OCI-LY7 (cell line): ENCODE results near the gene TMEM178B. TPM values are rescaled to one million over a fixed set of nuclear protein-coding genes. Genes with fewer than 3 reads are reported as not detected.

Experiments
- BruUV-seq: library from RNA; stranded (reverse); fragments of 400-500 nt; replicated peaks from 2 replicates; lab custom pipeline; 2021; lab: Mats Ljungman, UMichigan
- CTCF ChIA-PET: fragments of 300-600 bp; sonication (Branson Sonifier 250); formaldehyde crosslinking; loops from one replicate; lab custom pipeline; 2022; ENCODE audit warnings: antibody characterized with exemption; ENCODE audit not compliant: unreplicated experiment; lab: Charles Lee
- POLR2A ChIA-PET: fragments of 300-600 bp; sonication (Branson Sonifier 250); formaldehyde crosslinking; loops from one replicate; lab custom pipeline; 2022; ENCODE audit warnings: antibody characterized with exemption; lab: Charles Lee
- DNase-seq: peaks from one replicate; pipeline ENCODE4 v3.0.0-alpha.2; 2015; ENCODE audit warnings: low spot score
- H2AFZ ChIP-seq: fragments of 200-600 bp; sonication (generic), shearing (Covaris generic); 2 replicates; pipeline ENCODE4 v1.6.1; 2014; ENCODE audit warnings: mild to moderate bottlenecking, antibody characterized with exemption, low read length, moderate library complexity
- H3K27ac ChIP-seq: fragments of 200-600 bp; sonication (generic); 2 replicates; pipeline ENCODE4 v1.5.1; 2014; ENCODE audit warnings: mixed run types, low read depth, mild to moderate bottlenecking, moderate library complexity, low read length, inconsistent platforms; ENCODE audit not compliant: poor library complexity, severe bottlenecking
- H3K36me3 ChIP-seq: fragments of 200-600 bp; sonication (generic); 2 replicates; pipeline ENCODE4 v1.6.1; 2014; ENCODE audit warnings: mild to moderate bottlenecking, antibody characterized with exemption, low read length, moderate library complexity, mixed read lengths; ENCODE audit not compliant: insufficient read depth
- H3K4me1 ChIP-seq: fragments of 200-600 bp; sonication (generic); 2 replicates; pipeline ENCODE4 v1.5.1; 2014; ENCODE audit warnings: mild to moderate bottlenecking, low read length; ENCODE audit not compliant: insufficient read depth, poor library complexity, severe bottlenecking
- H3K4me2 ChIP-seq: fragments of 200-600 bp; sonication (generic); 2 replicates; pipeline ENCODE4 v1.6.1; 2014; ENCODE audit warnings: mild to moderate bottlenecking, low read length
- H3K4me3 ChIP-seq: fragments of 200-600 bp; sonication (generic); 2 replicates; pipeline ENCODE4 v1.5.1; 2014; ENCODE audit warnings: mild to moderate bottlenecking, low read depth, low read length; ENCODE audit not compliant: poor library complexity, severe bottlenecking
- H3K79me2 ChIP-seq: fragments of 200-600 bp; sonication (generic); 2 replicates; pipeline ENCODE4 v1.6.1; 2016; ENCODE audit warnings: low read depth, mild to moderate bottlenecking, low read length, moderate library complexity, mixed read lengths; ENCODE audit not compliant: insufficient read depth
- H3K9me2 ChIP-seq: fragments of 200-600 bp; sonication (generic); 2 replicates; pipeline ENCODE4 v1.6.1; 2016; ENCODE audit warnings: mild to moderate bottlenecking, low read length, mixed read lengths; ENCODE audit not compliant: insufficient read depth
- H3K9me3 ChIP-seq: fragments of 200-600 bp; sonication (generic); 2 replicates; pipeline ENCODE4 v1.6.1; 2014; ENCODE audit warnings: mild to moderate bottlenecking, mixed run types, low read length, mixed read lengths
- H4K20me1 ChIP-seq: fragments of 200-600 bp; sonication (generic); 2 replicates; pipeline ENCODE4 v1.6.1; 2014; ENCODE audit warnings: mild to moderate bottlenecking, antibody characterized with exemption, low read length, moderate library complexity, mixed read lengths; ENCODE audit not compliant: insufficient read depth
- CTCF ChIP-seq: fragments of 200-600 bp; sonication (generic); conservative IDR thresholded peaks from 2 replicates; pipeline ENCODE4 v1.5.1; 2014; ENCODE audit warnings: mild to moderate bottlenecking, antibody characterized with exemption, low read length, moderate library complexity, mixed read lengths
- EZH2phosphoT487 ChIP-seq: fragments of 200-600 bp; sonication (generic); IDR thresholded peaks from 2 replicates; pipeline ENCODE4 v1.6.1; 2018; ENCODE audit warnings: low read depth, borderline replicate concordance, mild to moderate bottlenecking, mixed run types, antibody characterized with exemption, low read length, moderate library complexity, mixed read lengths
- intact Hi-C: fragments of 100-400 bp; cut with micrococcal nuclease; formaldehyde crosslinking; loops from one replicate; pipeline ENCODE4 v1.10.0; 2022; ENCODE audit not compliant: unreplicated experiment
- total RNA-seq, 2 experiments: library from RNA; depleted of rRNA in 1 of 2; stranded (reverse); fragments of >200 nt in 1 of 2; shearing (Covaris generic) in 1 of 2; gene quantifications; 2 replicates each; pipeline ENCODE4 v1.2.3, GENCODE V29; 2014 to 2022

Gene TMEM178B
- total RNA-seq, 2 experiments from 2014 or later = not detected

- Histone ChIP-seq H3K4me2 (no peak overlapping the region), H3K79me2 (no peaks in the 10 kb centered on the region), H3K36me3 (no peaks in the 10 kb centered on the region), H3K9me2 (no peaks in the 10 kb centered on the region), H4K20me1 (no peaks in the 10 kb centered on the region), H2AFZ (no peak overlapping the region), H3K27ac (no peak overlapping the region), H3K4me3 (no peak overlapping the region), H3K9me3 (no peaks in the 10 kb centered on the region), H3K4me1 (no peaks in the 10 kb centered on the region)
- no TSS peak for BruUV-seq
- ChIA-PET CTCF (no interaction called here), POLR2A (no interaction called here)
- intact Hi-C loops = no loop called here
- TF ChIP-seq CTCF (no peak), EZH2phosphoT487 (no peak)
- no peak for DNase-seq
Observed at GRCh38 chr7:141344153-141344935, 270.5 kb downstream of the TMEM178B start.

- H4K20me1 ChIP-seq = no peaks in the 10 kb centered on the region
- no peaks in the 10 kb centered on the region for H3K4me1 ChIP-seq
- H3K4me2 ChIP-seq = no peak overlapping the region
- intact Hi-C loops = no loop called here
- CTCF ChIA-PET = no interaction called here
- H3K36me3 ChIP-seq = no peaks in the 10 kb centered on the region
- no peaks in the 10 kb centered on the region for H3K79me2 ChIP-seq
- H3K4me3 ChIP-seq = no peak overlapping the region
- no peaks in the 10 kb centered on the region for H3K9me2 ChIP-seq
- H3K27ac ChIP-seq = no peak overlapping the region
- BruUV-seq = no TSS peak
- POLR2A ChIA-PET = interaction anchor here (1.5 kb wide), 1 partner anchor 10 kb away, joined by 6 read pairs; no protein-coding TSS in a partner anchor
- no peak for DNase-seq
- H3K9me3 ChIP-seq = no peaks in the 10 kb centered on the region
- no peak overlapping the region for H2AFZ ChIP-seq
- TF ChIP-seq EZH2phosphoT487 (no peak), CTCF (no peak)
Observed at GRCh38 chr7:141348728-141349127, 274.9 kb downstream of the TMEM178B start.

GRCh38 chr7:141349338-141349737, 275.5 kb downstream of the TMEM178B start:
- Histone ChIP-seq H3K9me2 (no peaks in the 10 kb centered on the region), H3K79me2 (no peaks in the 10 kb centered on the region), H3K27ac (no peak overlapping the region), H2AFZ (no peak overlapping the region), H3K4me2 (no peak overlapping the region), H3K4me3 (no peak overlapping the region), H3K36me3 (no peaks in the 10 kb centered on the region), H3K9me3 (no peaks in the 10 kb centered on the region), H3K4me1 (no peaks in the 10 kb centered on the region), H4K20me1 (no peaks in the 10 kb centered on the region)
- no peak for DNase-seq
- BruUV-seq = no TSS peak
- ChIA-PET POLR2A (interaction anchor here (1.5 kb wide), 1 partner anchor 9 kb away, joined by 6 read pairs; no protein-coding TSS in a partner anchor), CTCF (no interaction called here)
- intact Hi-C loops = no loop called here
- no peak for TF ChIP-seq CTCF
- TF ChIP-seq EZH2phosphoT487 = no peak
